Stimulated activated effector memory CD8-positive, alpha-beta T cell treated with anti-CD3 and anti-CD28 coated beads, Interleukin-12 subunit alpha, Interleukin-12 subunit beta, amount 100 ng/mL, for 72 hours (primary cell): ENCODE results near the gene TRAF4.
"Not testable (repeated sequence)": the region's sequence is repeated elsewhere in the genome, so short reads cannot be mapped to it uniquely, and the experiment has no call there.

Experiments used
- ATAC-seq: fragments of 150-1000 bp; cut with Tn5 transposase; 2 replicates; pipeline ENCODE4 v1.10.0; 2021
- DNase-seq, 2 donors: peaks; one replicate each; pipeline ENCODE4 v3.0.0; 2021 to 2022; ENCODE audit warnings: low spot score in 2 of 2
- H3K27ac Mint-ChIP-seq: one replicate; pipeline ENCODE4 v1.8.0; 2022; ENCODE audit warnings: mild to moderate bottlenecking, mixed read lengths
- H3K36me3 Mint-ChIP-seq: one replicate; pipeline ENCODE4 v1.8.0; 2022; ENCODE audit warnings: mild to moderate bottlenecking, mixed read lengths
- H3K4me1 Mint-ChIP-seq: one replicate; pipeline ENCODE4 v1.8.0; 2022; ENCODE audit warnings: mixed read lengths
- H3K4me3 Mint-ChIP-seq: one replicate; pipeline ENCODE4 v1.8.0; 2022; ENCODE audit warnings: mild to moderate bottlenecking, mixed read lengths
- H3K9me3 Mint-ChIP-seq: one replicate; pipeline ENCODE4 v1.8.0; 2022; ENCODE audit warnings: mixed read lengths

The TRAF4 gene

DNA sequence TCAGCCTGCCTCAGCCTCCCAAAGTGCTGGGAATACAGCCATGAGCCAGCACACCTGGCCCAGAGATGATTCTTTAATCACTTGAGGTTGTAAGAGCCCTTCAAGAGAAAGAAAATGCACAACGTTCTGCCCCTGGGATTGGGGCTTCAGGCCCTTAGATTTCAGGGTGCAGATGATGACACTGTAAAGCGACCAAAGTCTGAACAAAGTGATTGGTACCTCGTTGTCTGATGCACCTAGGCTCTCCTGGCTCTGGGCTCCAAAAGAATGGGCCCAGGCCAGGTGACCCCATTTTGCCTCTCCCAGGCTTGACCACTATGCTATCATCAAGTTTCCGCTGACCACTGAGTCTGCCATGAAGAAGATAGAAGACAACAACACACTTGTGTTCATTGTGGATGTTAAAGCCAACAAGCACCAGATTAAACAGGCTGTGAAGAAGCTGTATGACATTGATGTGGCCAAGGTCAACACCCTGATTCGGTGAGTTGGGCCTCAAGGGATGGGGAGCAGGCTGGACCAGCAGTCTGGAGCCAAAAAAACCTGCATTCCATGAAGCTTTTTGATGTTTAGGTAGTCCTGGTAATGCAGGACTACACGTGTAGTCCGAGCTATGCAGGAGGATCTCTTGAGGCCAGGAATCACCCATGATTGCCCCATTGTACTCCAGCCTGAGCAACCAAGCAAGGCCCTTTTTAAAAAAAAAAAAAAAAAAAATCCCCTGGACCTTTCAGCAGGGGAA, 21.2 kb upstream of the TRAF4 start:
- H3K4me3 Mint-ChIP-seq, result peak overlapping the region; percentile 99
- peaks cover 83% of the 10 kb centered on the region for H3K36me3 Mint-ChIP-seq
- ATAC-seq (no peak), DNase-seq (no peak)
- H3K9me3 Mint-ChIP-seq, result no peaks in the 10 kb centered on the region
- peak overlapping the region; percentile 100 for H3K27ac Mint-ChIP-seq
- H3K4me1 Mint-ChIP-seq, result peaks cover 75% of the 10 kb centered on the region

GRCh38 chr17:28723159-28723835, 20.5 kb upstream of the TRAF4 start:
- Mint-ChIP-seq H3K27ac (peak overlapping the region; percentile 100), H3K36me3 (peaks cover 91% of the 10 kb centered on the region), H3K4me3 (peak overlapping the region; percentile 99), H3K4me1 (peaks cover 75% of the 10 kb centered on the region), H3K9me3 (no peaks in the 10 kb centered on the region)
- no peak for ATAC-seq
- no peak for DNase-seq

- not testable (repeated sequence) for H3K9me3 Mint-ChIP-seq, ATAC-seq, DNase-seq
- Mint-ChIP-seq H3K4me1 (peaks cover 73% of the 10 kb centered on the region), H3K4me3 (peak overlapping the region; percentile 99), H3K36me3 (peaks cover 97% of the 10 kb centered on the region), H3K27ac (peak overlapping the region; percentile 100)
Observed at GRCh38 chr17:28723836-28724499, 19.8 kb upstream of the TRAF4 start.

DNA sequence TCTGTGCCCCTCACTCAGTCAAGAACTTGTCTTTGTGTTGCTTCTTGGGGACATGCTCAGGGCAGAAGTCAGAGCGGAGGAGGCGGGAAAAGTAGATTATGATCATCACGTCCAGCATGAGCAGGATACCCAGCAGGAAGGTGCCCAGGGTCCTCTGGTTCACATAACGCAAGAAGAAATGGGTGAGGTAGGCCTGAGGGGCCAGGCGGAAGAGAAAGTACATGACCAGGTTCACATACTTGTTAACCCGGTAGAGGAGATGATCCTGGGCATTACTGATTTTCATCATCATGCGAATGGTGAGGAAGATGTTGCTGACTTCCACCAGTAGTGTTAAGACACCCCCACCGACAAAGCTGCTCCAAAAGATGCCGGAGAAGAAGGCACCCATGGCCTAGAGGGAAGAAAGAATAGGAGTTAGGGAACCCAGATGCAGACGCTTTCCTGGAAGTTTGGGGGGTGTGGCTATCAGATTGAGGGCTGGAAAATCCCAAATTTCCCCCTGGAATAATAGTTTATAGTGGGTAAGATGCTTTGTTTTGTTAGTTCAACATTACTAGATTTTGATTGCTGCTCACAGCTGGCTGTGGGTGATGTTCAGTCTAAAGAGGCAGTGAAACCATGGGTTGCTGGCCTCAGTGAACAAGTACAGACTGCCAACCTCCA, 19.2 kb upstream of the TRAF4 start:
- DNase-seq, result no peak
- H3K36me3 Mint-ChIP-seq, result peaks cover 95% of the 10 kb centered on the region
- ATAC-seq, result no peak
- peak overlapping the region; percentile 100 for H3K27ac Mint-ChIP-seq
- peak overlapping the region; percentile 99 for H3K4me3 Mint-ChIP-seq
- peaks cover 74% of the 10 kb centered on the region for H3K4me1 Mint-ChIP-seq
- H3K9me3 Mint-ChIP-seq, result no peaks in the 10 kb centered on the region

- no peak for ATAC-seq
- peaks cover 73% of the 10 kb centered on the region for H3K4me1 Mint-ChIP-seq
- H3K27ac Mint-ChIP-seq, result peak overlapping the region; percentile 100
- peak overlapping the region; percentile 99 for H3K4me3 Mint-ChIP-seq
- no peaks in the 10 kb centered on the region for H3K9me3 Mint-ChIP-seq
- H3K36me3 Mint-ChIP-seq, result peaks cover 89% of the 10 kb centered on the region
- DNase-seq, result no peak
Observed at GRCh38 chr17:28725166-28725659, 18.6 kb upstream of the TRAF4 start.

GRCh38 chr17:28725660-28726225, 18.1 kb upstream of the TRAF4 start:
- ATAC-seq, result peak; percentile 2
- no peaks in the 10 kb centered on the region for H3K9me3 Mint-ChIP-seq

GRCh38 chr17:28726226-28726626, 17.6 kb upstream of the TRAF4 start, which contains the start of gene TLCD1:
TSS of gene TLCD1 (minus strand) at chr17:28726233. CDS start at chr17:28726097, 136 bp downstream.
- H3K9me3 Mint-ChIP-seq, result no peaks in the 10 kb centered on the region
- peaks cover 79% of the 10 kb centered on the region for H3K36me3 Mint-ChIP-seq
- peaks cover 68% of the 10 kb centered on the region for H3K4me1 Mint-ChIP-seq
- peak within 1 kb of the TSS; percentile 100 for H3K27ac Mint-ChIP-seq
- DNase-seq, result peak; percentile 76 to 95
- peak within 1 kb of the TSS; percentile 99 for H3K4me3 Mint-ChIP-seq
- peak; percentile 65 for ATAC-seq

More at GRCh38 chr17:28725660-28726225, 18.1 kb upstream of the TRAF4 start:
- DNase-seq, result no peak
- H3K36me3 Mint-ChIP-seq, result peaks cover 84% of the 10 kb centered on the region
- H3K4me3 Mint-ChIP-seq, result peak overlapping the region; percentile 99
- H3K4me1 Mint-ChIP-seq, result peaks cover 68% of the 10 kb centered on the region
- peak overlapping the region; percentile 100 for H3K27ac Mint-ChIP-seq

GRCh38 chr17:28726627-28727491, 17.0 kb upstream of the TRAF4 start:
- peak overlapping the region; percentile 99 for H3K4me3 Mint-ChIP-seq
- H3K4me1 Mint-ChIP-seq, result peaks cover 68% of the 10 kb centered on the region
- no peaks in the 10 kb centered on the region for H3K9me3 Mint-ChIP-seq
- H3K27ac Mint-ChIP-seq, result peak overlapping the region; percentile 100
- H3K36me3 Mint-ChIP-seq, result peaks cover 73% of the 10 kb centered on the region
- ATAC-seq (peak; percentile 62), DNase-seq (peak; percentile 98)

- Mint-ChIP-seq H3K27ac (peak within 1 kb of the TSS; percentile 100), H3K36me3 (peaks cover 55% of the 10 kb centered on the region), H3K4me3 (peak within 1 kb of the TSS; percentile 99), H3K9me3 (no peaks in the 10 kb centered on the region), H3K4me1 (peaks cover 53% of the 10 kb centered on the region)
- peak; percentile 99 to 100 for DNase-seq
- peak; percentile 59 for ATAC-seq
Observed at GRCh38 chr17:28728364-28729200, 15.2 kb upstream of the TRAF4 start, which contains the start of gene NEK8. TSS of gene NEK8 (plus strand) at chr17:28728788. CDS start at chr17:28728814, 26 bp downstream.

DNA sequence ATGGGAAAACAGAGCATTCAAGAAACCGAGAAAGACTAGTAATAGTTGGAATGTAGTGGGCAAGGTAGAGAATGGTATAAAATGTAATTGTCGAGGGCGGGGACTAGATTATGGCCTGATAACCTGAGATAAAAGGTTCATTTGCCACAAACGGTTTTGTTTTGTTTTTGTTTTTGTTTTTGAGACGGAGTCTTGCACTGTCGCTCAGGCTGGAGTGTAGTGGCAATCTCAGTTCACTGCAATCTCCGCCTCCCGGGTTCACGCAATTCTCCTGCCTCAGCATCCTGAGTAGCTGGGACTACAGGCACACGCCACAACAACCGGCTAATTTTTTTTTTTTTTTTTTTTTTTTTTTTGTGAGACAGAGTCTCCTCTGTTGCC, 13.9 kb upstream of the TRAF4 start:
- Mint-ChIP-seq H3K4me3 (peak overlapping the region; percentile 99), H3K36me3 (peaks cover 42% of the 10 kb centered on the region), H3K27ac (peak overlapping the region; percentile 100), H3K4me1 (peaks cover 40% of the 10 kb centered on the region), H3K9me3 (no peaks in the 10 kb centered on the region)
- ATAC-seq, result no peak
- DNase-seq, result no peak

DNA sequence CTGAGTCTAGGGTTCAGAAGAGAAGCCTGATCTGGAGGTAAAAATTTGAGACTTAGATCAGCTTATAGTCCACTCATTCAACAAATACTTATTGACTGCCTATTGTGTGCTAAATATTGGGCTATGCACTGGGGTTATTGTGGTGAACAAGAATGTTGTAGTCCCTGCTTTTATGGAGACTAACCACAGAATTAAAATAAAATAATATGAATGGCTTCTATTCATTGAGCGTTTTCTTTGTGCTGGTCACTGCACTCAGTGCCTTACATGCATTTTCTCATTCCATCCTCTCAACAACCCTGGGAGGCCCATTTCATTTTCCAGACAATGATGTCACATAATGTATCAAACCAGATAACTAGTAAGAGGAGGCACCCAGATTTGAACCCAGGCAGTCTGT, 10.5 kb upstream of the TRAF4 start:
- H3K27ac Mint-ChIP-seq, result no peak overlapping the region
- peaks cover 16% of the 10 kb centered on the region for H3K4me1 Mint-ChIP-seq
- no peak overlapping the region for H3K4me3 Mint-ChIP-seq
- DNase-seq, result no peak
- ATAC-seq, result no peak
- peaks cover 8% of the 10 kb centered on the region for H3K36me3 Mint-ChIP-seq
- no peaks in the 10 kb centered on the region for H3K9me3 Mint-ChIP-seq

DNA sequence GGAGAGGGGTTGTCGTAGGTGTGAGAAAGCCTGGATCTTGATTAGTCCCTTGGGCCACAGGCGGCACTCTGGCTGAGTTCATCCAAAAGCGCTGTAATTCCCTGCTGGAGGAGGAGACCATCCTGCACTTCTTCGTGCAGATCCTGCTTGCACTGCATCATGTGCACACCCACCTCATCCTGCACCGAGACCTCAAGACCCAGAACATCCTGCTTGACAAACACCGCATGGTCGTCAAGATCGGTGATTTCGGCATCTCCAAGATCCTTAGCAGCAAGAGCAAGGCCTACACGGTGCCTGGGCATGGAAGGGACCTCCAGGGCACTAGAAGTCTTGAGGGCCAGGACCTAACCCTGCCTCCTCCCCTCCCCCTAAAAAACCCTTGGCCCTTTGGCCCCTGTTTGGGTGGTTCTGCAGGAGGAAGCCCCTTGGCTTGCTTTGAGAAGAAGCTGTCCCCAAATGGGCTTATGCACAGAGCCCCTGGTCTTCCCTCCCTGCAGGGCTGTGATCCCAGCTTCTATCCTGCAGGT, 9.0 kb upstream of the TRAF4 start:
- no peak for DNase-seq
- H3K4me1 Mint-ChIP-seq, result peaks cover 17% of the 10 kb centered on the region
- H3K9me3 Mint-ChIP-seq, result no peaks in the 10 kb centered on the region
- H3K36me3 Mint-ChIP-seq, result no peaks in the 10 kb centered on the region
- ATAC-seq, result no peak
- no peak overlapping the region for H3K4me3 Mint-ChIP-seq
- no peak overlapping the region for H3K27ac Mint-ChIP-seq

DNA sequence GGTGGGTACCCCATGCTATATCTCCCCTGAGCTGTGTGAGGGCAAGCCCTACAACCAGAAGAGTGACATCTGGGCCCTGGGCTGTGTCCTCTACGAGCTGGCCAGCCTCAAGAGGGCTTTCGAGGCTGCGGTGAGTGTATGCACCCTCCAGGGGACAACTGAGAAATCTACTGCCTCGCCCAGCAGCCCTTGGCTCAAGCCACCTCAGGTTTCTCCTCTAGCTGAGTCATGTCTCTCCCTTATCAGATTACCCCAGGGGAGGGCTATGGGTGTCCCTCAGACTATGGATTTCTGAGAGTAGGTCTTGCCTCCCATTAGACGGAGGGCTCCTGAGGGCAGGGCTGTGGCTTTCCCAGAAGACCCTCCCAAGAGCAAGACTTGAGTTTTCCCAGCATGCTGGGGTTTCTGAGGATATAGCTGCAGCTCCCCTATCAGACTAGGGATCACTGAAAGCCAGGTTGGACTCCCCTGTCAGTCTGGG, 8.5 kb upstream of the TRAF4 start:
- Mint-ChIP-seq H3K27ac (no peak overlapping the region), H3K4me1 (peaks cover 14% of the 10 kb centered on the region), H3K36me3 (no peaks in the 10 kb centered on the region), H3K9me3 (no peaks in the 10 kb centered on the region), H3K4me3 (no peak overlapping the region)
- no peak for ATAC-seq
- no peak for DNase-seq
